IMR-90 (cell line): ENCODE measurements around the gene ZNF775. TPM values are rescaled to one million over a fixed set of nuclear protein-coding genes. Genes with fewer than 3 reads are reported as not detected.

Experiments used
- ATAC-seq: fragments of 200-7000 bp; cut with Tn5 transposase; 2 replicates; pipeline ENCODE4 v1.9.1; 2020; ENCODE audit warnings: low read depth, mild to moderate bottlenecking, moderate library complexity
- BruUV-seq: library from RNA; stranded (reverse); fragments of 400-500 nt; replicated peaks from 2 replicates; lab custom pipeline; 2021; lab: Mats Ljungman, UMichigan
- CTCF ChIA-PET: fragments of 300-600 bp; formaldehyde crosslinking; extraction: SDS; loops from one replicate; lab custom pipeline; 2021; ENCODE audit warnings: antibody characterized with exemption; lab: Yijun Ruan, JAX
- POLR2A ChIA-PET: fragments of 300-600 bp; sonication (Branson Sonifier 250); formaldehyde crosslinking; loops from one replicate; lab custom pipeline; 2022; ENCODE audit warnings: antibody characterized with exemption; ENCODE audit not compliant: unreplicated experiment; lab: Charles Lee
- DNase-seq: peaks from one replicate; pipeline ENCODE4 v3.0.0; 2013
- H2AFZ ChIP-seq: replicated peaks from 2 replicates; pipeline ENCODE3; 2013; ENCODE audit warnings: low read length, mild to moderate bottlenecking; ENCODE audit not compliant: poor library complexity
- H2AK5ac ChIP-seq: 2 replicates; pipeline ENCODE4 v1.6.1; 2013; ENCODE audit warnings: low read depth, low read length, inconsistent platforms
- H2AK9ac ChIP-seq: replicated peaks from 2 replicates; pipeline ENCODE3; 2013; ENCODE audit warnings: mild to moderate bottlenecking, low read depth, low read length, moderate library complexity; ENCODE audit not compliant: poor library complexity
- H2BK120ac ChIP-seq: 2 replicates; pipeline ENCODE4 v1.6.1; 2013; ENCODE audit warnings: low read depth, low read length, inconsistent platforms
- H2BK15ac ChIP-seq: 3 replicates; pipeline ENCODE4 v1.6.1; 2013; ENCODE audit warnings: low read depth, low read length, inconsistent platforms
- H2BK20ac ChIP-seq: 2 replicates; pipeline ENCODE4 v1.6.1; 2013; ENCODE audit warnings: low read depth, mild to moderate bottlenecking, inconsistent platforms, low read length, moderate library complexity
- H2BK5ac ChIP-seq: 2 replicates; pipeline ENCODE4 v1.6.1; 2013; ENCODE audit warnings: mild to moderate bottlenecking, low read depth, low read length, inconsistent platforms; ENCODE audit not compliant: poor library complexity, severe bottlenecking
- H3K14ac ChIP-seq: replicated peaks from 2 replicates; pipeline ENCODE4 v1.6.1; 2013; ENCODE audit warnings: low read depth, low read length, inconsistent platforms
- H3K18ac ChIP-seq: 2 replicates; pipeline ENCODE4 v1.6.1; 2013; ENCODE audit warnings: low read depth, low read length, control low read depth
- H3K23ac ChIP-seq: 2 replicates; pipeline ENCODE4 v1.6.1; 2013; ENCODE audit warnings: low read depth, low read length, inconsistent platforms
- H3K27ac ChIP-seq: 2 replicates; pipeline ENCODE4 v1.5.1; 2013; ENCODE audit warnings: mild to moderate bottlenecking, control low read depth, low read length; ENCODE audit not compliant: insufficient read depth
- H3K27me3 ChIP-seq: 2 replicates; pipeline ENCODE4 v1.6.1; 2013; ENCODE audit warnings: low read length; ENCODE audit not compliant: control insufficient read depth, insufficient read depth
- H3K36me3 ChIP-seq: 2 replicates; pipeline ENCODE4 v1.6.1; 2013; ENCODE audit warnings: low read length, mixed read lengths; ENCODE audit not compliant: control insufficient read depth, insufficient read depth
- H3K4ac ChIP-seq: 2 replicates; pipeline ENCODE4 v1.6.1; 2013; ENCODE audit warnings: low read depth, low read length, inconsistent platforms
- H3K4me1 ChIP-seq: 2 replicates; pipeline ENCODE4 v1.6.1; 2013; ENCODE audit warnings: low read length, mixed read lengths; ENCODE audit not compliant: control insufficient read depth, insufficient read depth
- H3K4me2 ChIP-seq: 2 replicates; pipeline ENCODE4 v1.6.1; 2013; ENCODE audit warnings: low read depth, mild to moderate bottlenecking, control low read depth, low read length, moderate library complexity
- H3K4me3 ChIP-seq: 2 replicates; pipeline ENCODE4 v1.5.1; 2013; ENCODE audit warnings: low read depth, mild to moderate bottlenecking, control low read depth, low read length, moderate library complexity; ENCODE audit not compliant: insufficient read depth
- H3K56ac ChIP-seq: 2 replicates; pipeline ENCODE4 v1.6.1; 2013; ENCODE audit warnings: low read length, inconsistent platforms; ENCODE audit not compliant: insufficient read depth; ENCODE audit errors: extremely low read depth
- H3K79me1 ChIP-seq, 2 experiments: 2 replicates each; pipeline ENCODE4 v1.6.1; 2013; ENCODE audit warnings: low read length in 2 of 2, inconsistent platforms in 1 of 2, low read depth in 1 of 2
- H3K9ac ChIP-seq: 2 replicates; pipeline ENCODE4 v1.6.1; 2013; ENCODE audit warnings: low read depth, low read length, control low read depth
- H3K9me1 ChIP-seq: 2 replicates; pipeline ENCODE4 v1.6.1; 2013; ENCODE audit warnings: low read length, inconsistent platforms; ENCODE audit not compliant: insufficient read depth
- H3K9me3 ChIP-seq: 2 replicates; pipeline ENCODE4 v1.6.1; 2013; ENCODE audit warnings: low read length; ENCODE audit not compliant: control insufficient read depth, insufficient read depth
- H4K20me1 ChIP-seq: 2 replicates; pipeline ENCODE4 v1.6.1; 2013; ENCODE audit warnings: low read length, inconsistent platforms; ENCODE audit not compliant: insufficient read depth
- H4K5ac ChIP-seq: 2 replicates; pipeline ENCODE4 v1.6.1; 2013; ENCODE audit warnings: mild to moderate bottlenecking, low read depth, low read length, control low read depth
- H4K8ac ChIP-seq, 2 experiments: 2 replicates each; pipeline ENCODE4 v1.6.1; 2013; ENCODE audit warnings: low read depth in 2 of 2, low read length in 2 of 2, control low read depth in 1 of 2, inconsistent platforms in 1 of 2
- H4K91ac ChIP-seq: 2 replicates; pipeline ENCODE4 v1.6.1; 2013; ENCODE audit warnings: low read depth, low read length, inconsistent platforms; ENCODE audit not compliant: insufficient read depth
- BHLHE40 ChIP-seq: fragments of 150-350 bp; IDR thresholded peaks from 2 replicates; pipeline ENCODE4 v1.6.1; 2016; ENCODE audit warnings: mild to moderate bottlenecking, low read depth, low read length
- CHD1 ChIP-seq: IDR thresholded peaks from 2 replicates; pipeline ENCODE4 v1.6.1; 2012; ENCODE audit warnings: low read depth, low read length, improper control_type of control experiment
- CTCF ChIP-seq: conservative IDR thresholded peaks from 2 replicates; pipeline ENCODE4 v1.5.1; 2012; ENCODE audit warnings: mild to moderate bottlenecking, low read depth, low read length, improper control_type of control experiment
- ELK1 ChIP-seq: fragments of 150-350 bp; IDR thresholded peaks from 2 replicates; pipeline ENCODE4 v1.6.1; 2016; ENCODE audit warnings: low read depth, mild to moderate bottlenecking, low read length, moderate library complexity, borderline replicate concordance
- MAFK ChIP-seq: IDR thresholded peaks from 2 replicates; pipeline ENCODE4 v1.6.1; 2012; ENCODE audit warnings: low read depth, low read length, improper control_type of control experiment
- MAZ ChIP-seq: IDR thresholded peaks from 2 replicates; pipeline ENCODE4 v1.6.1; 2012; ENCODE audit warnings: low read depth, mild to moderate bottlenecking, low read length, improper control_type of control experiment, moderate library complexity, borderline replicate concordance
- POLR2A ChIP-seq: IDR thresholded peaks from 2 replicates; pipeline ENCODE4 v1.6.1; 2012; ENCODE audit warnings: mild to moderate bottlenecking, low read depth, low read length
- RAD21 ChIP-seq: IDR thresholded peaks from 2 replicates; pipeline ENCODE4 v1.6.1; 2012; ENCODE audit warnings: low read length, improper control_type of control experiment
- WGBS, 2 experiments: methylation state at CpG; one replicate each; pipeline versions ENCODE4 v1.1.5 to v1.1.7; 2013; ENCODE audit warnings: missing lambda C conversion rate in 2 of 2; ENCODE audit not compliant: insufficient read length in 1 of 2; ENCODE audit errors: extremely low coverage in 2 of 2; 5-methylcytosine and 5-hydroxymethylcytosine counted together
- dilution Hi-C: fragments of 300-500 bp; cut with HindIII; formaldehyde crosslinking; loops from one replicate; pipeline ENCODE4 v1.14.3; 2018; ENCODE audit warnings: low sequenced_read_pairs; ENCODE audit not compliant: unreplicated experiment
- in situ Hi-C: fragments of 300-500 bp; cut with MboI; formaldehyde crosslinking; loops from 3 replicates; pipeline ENCODE4 v1.14.3; 2019; ENCODE audit warnings: low sequenced_read_pairs, inconsistent platforms, mixed read lengths
- intact Hi-C: fragments of 100-400 bp; cut with micrococcal nuclease; formaldehyde crosslinking; loops from 2 replicates; pipeline ENCODE4 v1.10.0; 2022
- polyA plus RNA-seq, 3 experiments: library from polyadenylated mRNA; depleted of rRNA; stranded (reverse); fragments of >200 nt; gene quantifications; 2 replicates each; pipeline ENCODE4 v1.2.3, GENCODE V29; 2012; ENCODE audit warnings: low replicate concordance in 1 of 3
- total RNA-seq: library from RNA; depleted of rRNA; stranded (reverse); fragments of >200 nt; gene quantifications from 2 replicates; pipeline ENCODE4 v1.2.3, GENCODE V29; 2012

ZNF775 gene
- total and polyA plus RNA-seq, 2 of the 4 experiments (the other 2 are of a cell fraction) = 1.4 to 2.6 TPM

- Histone ChIP-seq H4K8ac (no peak overlapping the region), H2AK9ac (peak overlapping the region; percentile 26), H2BK120ac (no peak overlapping the region), H3K36me3 (peaks cover 22% of the 10 kb centered on the region; the same call in 1 of the 2 replicates), H4K5ac (no peak overlapping the region), H3K14ac (no peak overlapping the region; the same call in 1 of the 2 replicates), H3K4me1 (peaks cover 15% of the 10 kb centered on the region), H3K56ac (no peak overlapping the region), H3K4me2 (no peak overlapping the region), H3K79me1 (peaks cover 6 to 24% of the 10 kb centered on the region in 2 experiments; a peak in 1 of 4 replicates), H3K27ac (no peak overlapping the region), H2AFZ (no peak overlapping the region), H4K20me1 (no peaks in the 10 kb centered on the region), H3K4me3 (no peak overlapping the region), H2BK5ac (no peak overlapping the region), H4K91ac (no peak overlapping the region), H3K23ac (no peak overlapping the region), H3K18ac (no peak overlapping the region), H2BK20ac (no peak overlapping the region), H3K27me3 (no peaks in the 10 kb centered on the region), H3K4ac (no peak overlapping the region), H3K9me3 (no peaks in the 10 kb centered on the region), H2BK15ac (no peak overlapping the region), H3K9me1 (peaks cover 7% of the 10 kb centered on the region; the same call in 1 of the 2 replicates), H2AK5ac (no peak overlapping the region), H3K9ac (no peak overlapping the region)
- TF ChIP-seq BHLHE40 (no peak), MAZ (no peak), RAD21 (no peak), MAFK (peak; percentile 45; the same call in 1 of the 2 replicates), CTCF (no peak), CHD1 (no peak), ELK1 (no peak), POLR2A (no peak)
- ChIA-PET CTCF (no interaction called here), POLR2A (no interaction called here)
- WGBS, 2 experiments = 65% methylated on average over 6 of the region's 11 CpGs; no CpG with 5 or more reads in 1 of the 2 experiments
- intact Hi-C loops = no loop called here
- peak; percentile 19 for DNase-seq
- dilution Hi-C loops = no loop called here
- BruUV-seq = no TSS peak
- ATAC-seq = no peak
- in situ Hi-C loops = loop anchor here (25.0 kb wide), 2 partner anchors 538 to 587 kb away; partner anchors contain the start of genes ATP6V0E2, KCNH2 and NOS3
These were observed 21.1 kb downstream of the ZNF775 start for GRCh38 chr7:150400008-150400787.
